ENCODE results near the gene RASA2. TPM values are rescaled to one million over a fixed set of nuclear protein-coding genes. Genes with fewer than 3 reads are reported as not detected.

RASA2 gene
- polyA plus RNA-seq, 1 donor from 2014 or later, result 37.5 TPM

DNA sequence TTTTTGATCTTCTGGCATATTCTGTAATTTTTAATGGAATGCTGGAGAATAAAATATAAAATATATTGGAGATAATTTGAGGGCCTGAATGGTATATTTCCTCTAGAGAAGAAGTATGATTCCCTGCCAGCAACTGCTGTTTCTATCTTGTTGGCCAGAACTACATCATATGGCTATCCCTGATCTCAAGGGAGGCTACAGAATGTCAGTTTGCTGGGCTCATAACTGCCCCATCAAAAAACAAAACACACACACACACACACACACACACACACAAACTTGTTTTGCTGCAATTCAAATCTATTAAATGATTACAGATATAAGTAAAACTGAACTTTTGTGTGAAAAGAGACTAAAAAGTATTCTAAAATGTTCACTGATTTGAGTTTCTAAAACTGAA lies 51.0 kb downstream of the RASA2 start:
- Histone ChIP-seq H4K20me1 (ENCODE audit: insufficient read depth) (no peaks in the 10 kb centered on the region), H3F3A (ENCODE audit: insufficient read depth, low read length, poor library complexity, severe bottlenecking) (no peaks in the 10 kb centered on the region), H3K9me3 (ENCODE audit: low read length) (no peaks in the 10 kb centered on the region), H3K36me3 (ENCODE audit: insufficient read depth, low read length) (peaks cover 5% of the 10 kb centered on the region), H3K4me2 (ENCODE audit: low read length) (no peak overlapping the region), H3K79me2 (replicated peaks; ENCODE audit: insufficient read depth, low read length) (no peaks in the 10 kb centered on the region), H3K4me3 (ENCODE audit: low read length) (no peak overlapping the region), H3K9ac (ENCODE audit: low read length) (no peak overlapping the region), H3K27me3 (ENCODE audit: insufficient read depth, low read depth, low read length) (no peaks in the 10 kb centered on the region), H3K27ac (ENCODE audit: low read length) (no peak overlapping the region), H2AFZ (ENCODE audit: low read depth, low read length) (no peak overlapping the region), H3K9me2 (ENCODE audit: insufficient read depth, low read length) (no peaks in the 10 kb centered on the region)
- TF ChIP-seq, protein P1, sequence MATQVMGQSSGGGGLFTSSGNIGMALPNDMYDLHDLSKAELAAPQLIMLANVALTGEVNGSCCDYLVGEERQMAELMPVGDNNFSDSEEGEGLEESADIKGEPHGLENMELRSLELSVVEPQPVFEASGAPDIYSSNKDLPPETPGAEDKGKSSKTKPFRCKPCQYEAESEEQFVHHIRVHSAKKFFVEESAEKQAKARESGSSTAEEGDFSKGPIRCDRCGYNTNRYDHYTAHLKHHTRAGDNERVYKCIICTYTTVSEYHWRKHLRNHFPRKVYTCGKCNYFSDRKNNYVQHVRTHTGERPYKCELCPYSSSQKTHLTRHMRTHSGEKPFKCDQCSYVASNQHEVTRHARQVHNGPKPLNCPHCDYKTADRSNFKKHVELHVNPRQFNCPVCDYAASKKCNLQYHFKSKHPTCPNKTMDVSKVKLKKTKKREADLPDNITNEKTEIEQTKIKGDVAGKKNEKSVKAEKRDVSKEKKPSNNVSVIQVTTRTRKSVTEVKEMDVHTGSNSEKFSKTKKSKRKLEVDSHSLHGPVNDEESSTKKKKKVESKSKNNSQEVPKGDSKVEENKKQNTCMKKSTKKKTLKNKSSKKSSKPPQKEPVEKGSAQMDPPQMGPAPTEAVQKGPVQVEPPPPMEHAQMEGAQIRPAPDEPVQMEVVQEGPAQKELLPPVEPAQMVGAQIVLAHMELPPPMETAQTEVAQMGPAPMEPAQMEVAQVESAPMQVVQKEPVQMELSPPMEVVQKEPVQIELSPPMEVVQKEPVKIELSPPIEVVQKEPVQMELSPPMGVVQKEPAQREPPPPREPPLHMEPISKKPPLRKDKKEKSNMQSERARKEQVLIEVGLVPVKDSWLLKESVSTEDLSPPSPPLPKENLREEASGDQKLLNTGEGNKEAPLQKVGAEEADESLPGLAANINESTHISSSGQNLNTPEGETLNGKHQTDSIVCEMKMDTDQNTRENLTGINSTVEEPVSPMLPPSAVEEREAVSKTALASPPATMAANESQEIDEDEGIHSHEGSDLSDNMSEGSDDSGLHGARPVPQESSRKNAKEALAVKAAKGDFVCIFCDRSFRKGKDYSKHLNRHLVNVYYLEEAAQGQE (IDR thresholded peaks at IDR 0.05; ENCODE audit: borderline replicate concordance), result no peak
- no peak for TF ChIP-seq SMC3 (conservative IDR thresholded peaks at IDR 0.05; ENCODE audit: poor library complexity)
- no peak for TF ChIP-seq EP300 (conservative IDR thresholded peaks at IDR 0.05; ENCODE audit: poor library complexity, severe bottlenecking)
- TF ChIP-seq RAD21 (conservative IDR thresholded peaks at IDR 0.05), result no peak
- TF ChIP-seq EZH2 (IDR thresholded peaks at IDR 0.05; ENCODE audit: borderline replicate concordance, insufficient read depth, low read length, poor library complexity, severe bottlenecking), result no peak
- TF ChIP-seq TAF1 (IDR thresholded peaks at IDR 0.05; ENCODE audit: low read depth), result no peak
- no peak for TF ChIP-seq POLR2AphosphoS5 (IDR thresholded peaks at IDR 0.05)
- no peak for TF ChIP-seq MXI1 (conservative IDR thresholded peaks at IDR 0.05; ENCODE audit: poor library complexity, severe bottlenecking)

DNA sequence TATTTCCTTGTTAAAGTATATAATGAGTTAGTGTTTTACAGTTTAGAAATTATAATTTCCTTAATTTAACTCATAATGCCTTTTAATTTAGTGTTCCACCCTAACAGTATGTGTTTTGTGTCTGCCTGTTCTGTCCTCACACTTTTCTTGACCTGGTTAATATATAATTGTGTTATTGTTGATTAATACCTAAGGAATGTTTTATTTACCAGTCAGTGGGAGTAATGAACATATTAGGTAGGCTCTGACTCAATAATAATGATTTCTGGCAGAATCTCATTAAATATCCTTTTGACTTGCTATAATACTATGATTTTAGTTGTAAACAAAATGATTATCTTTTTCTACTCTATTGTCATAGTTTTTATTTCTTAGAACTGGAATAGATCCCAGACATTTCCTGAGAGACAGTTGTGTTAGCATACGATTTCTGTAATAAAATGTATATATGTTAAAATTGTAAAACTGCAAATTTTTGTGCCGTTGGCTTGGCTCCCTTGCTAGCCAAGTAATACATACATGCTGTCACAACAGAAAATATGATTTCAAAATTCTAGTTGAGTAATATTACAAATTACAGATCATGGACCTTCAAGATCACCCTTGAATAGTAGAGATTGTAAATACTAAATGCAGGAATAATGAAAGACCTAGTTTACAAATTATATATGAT lies 51.9 kb downstream of the RASA2 start:
- Histone ChIP-seq H4K20me1 (ENCODE audit: insufficient read depth) (no peaks in the 10 kb centered on the region), H3F3A (ENCODE audit: insufficient read depth, low read length, poor library complexity, severe bottlenecking) (no peaks in the 10 kb centered on the region), H3K27me3 (ENCODE audit: insufficient read depth, low read depth, low read length) (no peaks in the 10 kb centered on the region), H3K9me2 (ENCODE audit: insufficient read depth, low read length) (no peaks in the 10 kb centered on the region), H3K4me2 (ENCODE audit: low read length) (no peak overlapping the region), H3K36me3 (ENCODE audit: insufficient read depth, low read length) (peaks cover 5% of the 10 kb centered on the region), H3K4me3 (ENCODE audit: low read length) (no peak overlapping the region), H3K79me2 (replicated peaks; ENCODE audit: insufficient read depth, low read length) (no peaks in the 10 kb centered on the region), H2AFZ (ENCODE audit: low read depth, low read length) (no peak overlapping the region), H3K9ac (ENCODE audit: low read length) (no peak overlapping the region), H3K9me3 (ENCODE audit: low read length) (no peaks in the 10 kb centered on the region), H3K27ac (ENCODE audit: low read length) (no peak overlapping the region)
- TF ChIP-seq, protein P2, sequence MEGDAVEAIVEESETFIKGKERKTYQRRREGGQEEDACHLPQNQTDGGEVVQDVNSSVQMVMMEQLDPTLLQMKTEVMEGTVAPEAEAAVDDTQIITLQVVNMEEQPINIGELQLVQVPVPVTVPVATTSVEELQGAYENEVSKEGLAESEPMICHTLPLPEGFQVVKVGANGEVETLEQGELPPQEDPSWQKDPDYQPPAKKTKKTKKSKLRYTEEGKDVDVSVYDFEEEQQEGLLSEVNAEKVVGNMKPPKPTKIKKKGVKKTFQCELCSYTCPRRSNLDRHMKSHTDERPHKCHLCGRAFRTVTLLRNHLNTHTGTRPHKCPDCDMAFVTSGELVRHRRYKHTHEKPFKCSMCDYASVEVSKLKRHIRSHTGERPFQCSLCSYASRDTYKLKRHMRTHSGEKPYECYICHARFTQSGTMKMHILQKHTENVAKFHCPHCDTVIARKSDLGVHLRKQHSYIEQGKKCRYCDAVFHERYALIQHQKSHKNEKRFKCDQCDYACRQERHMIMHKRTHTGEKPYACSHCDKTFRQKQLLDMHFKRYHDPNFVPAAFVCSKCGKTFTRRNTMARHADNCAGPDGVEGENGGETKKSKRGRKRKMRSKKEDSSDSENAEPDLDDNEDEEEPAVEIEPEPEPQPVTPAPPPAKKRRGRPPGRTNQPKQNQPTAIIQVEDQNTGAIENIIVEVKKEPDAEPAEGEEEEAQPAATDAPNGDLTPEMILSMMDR (IDR thresholded peaks at IDR 0.05; ENCODE audit: poor library complexity, severe bottlenecking), result no peak
- TF ChIP-seq POLR2AphosphoS5 (IDR thresholded peaks at IDR 0.05) (no peak), EP300 (conservative IDR thresholded peaks at IDR 0.05; ENCODE audit: poor library complexity, severe bottlenecking) (no peak), TAF1 (IDR thresholded peaks at IDR 0.05; ENCODE audit: low read depth) (no peak), SMC3 (conservative IDR thresholded peaks at IDR 0.05; ENCODE audit: poor library complexity) (no peak), EZH2 (IDR thresholded peaks at IDR 0.05; ENCODE audit: borderline replicate concordance, insufficient read depth, low read length, poor library complexity, severe bottlenecking) (no peak), RAD21 (conservative IDR thresholded peaks at IDR 0.05) (no peak), MXI1 (conservative IDR thresholded peaks at IDR 0.05; ENCODE audit: poor library complexity, severe bottlenecking) (no peak)
- TF ChIP-seq, protein P1 (IDR thresholded peaks at IDR 0.05; ENCODE audit: borderline replicate concordance), result no peak
